Measurements from ENCODE around the gene SNX7.

SNX7 gene

DNA sequence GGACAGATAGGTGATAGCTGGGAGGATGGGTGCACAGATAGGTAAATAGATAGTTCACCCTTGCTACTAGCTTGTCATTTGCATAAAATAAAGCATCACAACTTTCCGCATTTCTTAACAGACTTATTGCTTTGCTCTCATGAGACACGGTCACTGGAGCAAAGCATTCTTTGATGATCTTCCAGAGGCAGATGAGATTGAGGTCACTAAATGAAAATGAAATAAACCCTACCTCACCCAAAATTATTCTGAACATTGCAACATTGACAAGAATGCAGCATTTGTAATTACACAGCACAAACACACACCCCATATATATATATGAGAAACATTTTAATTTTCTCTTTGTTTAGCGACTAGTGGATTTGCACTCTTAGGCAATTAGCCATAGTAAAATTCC lies 107.6 kb downstream of the SNX7 start:
- TF ChIP-seq, protein P1, sequence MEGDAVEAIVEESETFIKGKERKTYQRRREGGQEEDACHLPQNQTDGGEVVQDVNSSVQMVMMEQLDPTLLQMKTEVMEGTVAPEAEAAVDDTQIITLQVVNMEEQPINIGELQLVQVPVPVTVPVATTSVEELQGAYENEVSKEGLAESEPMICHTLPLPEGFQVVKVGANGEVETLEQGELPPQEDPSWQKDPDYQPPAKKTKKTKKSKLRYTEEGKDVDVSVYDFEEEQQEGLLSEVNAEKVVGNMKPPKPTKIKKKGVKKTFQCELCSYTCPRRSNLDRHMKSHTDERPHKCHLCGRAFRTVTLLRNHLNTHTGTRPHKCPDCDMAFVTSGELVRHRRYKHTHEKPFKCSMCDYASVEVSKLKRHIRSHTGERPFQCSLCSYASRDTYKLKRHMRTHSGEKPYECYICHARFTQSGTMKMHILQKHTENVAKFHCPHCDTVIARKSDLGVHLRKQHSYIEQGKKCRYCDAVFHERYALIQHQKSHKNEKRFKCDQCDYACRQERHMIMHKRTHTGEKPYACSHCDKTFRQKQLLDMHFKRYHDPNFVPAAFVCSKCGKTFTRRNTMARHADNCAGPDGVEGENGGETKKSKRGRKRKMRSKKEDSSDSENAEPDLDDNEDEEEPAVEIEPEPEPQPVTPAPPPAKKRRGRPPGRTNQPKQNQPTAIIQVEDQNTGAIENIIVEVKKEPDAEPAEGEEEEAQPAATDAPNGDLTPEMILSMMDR (IDR thresholded peaks at IDR 0.05; ENCODE audit: low read length, missing control alignments) = no peak
- no peak overlapping the region for H3K4me3 ChIP-seq (replicated peaks; ENCODE audit: low read depth, low read length)
- no peak for DNase-seq (ENCODE audit: low read depth)

DNA sequence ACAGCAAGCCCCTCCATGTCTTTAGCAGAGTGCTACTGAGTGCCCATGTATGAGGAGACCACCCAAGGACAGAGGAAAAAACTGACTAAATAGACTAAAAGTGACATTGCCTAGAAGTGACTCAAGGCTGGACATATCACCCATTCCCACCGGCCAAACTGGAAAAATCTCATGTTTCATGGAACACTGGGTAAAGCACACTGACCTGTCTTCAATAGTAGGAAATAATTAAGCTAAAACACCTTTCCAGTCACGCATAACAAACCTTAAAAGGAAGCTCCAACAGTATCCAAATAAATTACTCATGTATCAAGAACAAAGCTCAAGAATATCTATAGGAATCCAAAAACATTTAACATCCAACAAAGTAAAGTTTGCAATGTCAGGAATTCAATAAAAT lies 120.4 kb downstream of the SNX7 start:
- TF ChIP-seq, protein P1 (IDR thresholded peaks at IDR 0.05; ENCODE audit: low read length, missing control alignments) = no peak
- no peak overlapping the region for H3K4me3 ChIP-seq (replicated peaks; ENCODE audit: low read depth, low read length)
- DNase-seq (ENCODE audit: low read depth) = no peak

DNA sequence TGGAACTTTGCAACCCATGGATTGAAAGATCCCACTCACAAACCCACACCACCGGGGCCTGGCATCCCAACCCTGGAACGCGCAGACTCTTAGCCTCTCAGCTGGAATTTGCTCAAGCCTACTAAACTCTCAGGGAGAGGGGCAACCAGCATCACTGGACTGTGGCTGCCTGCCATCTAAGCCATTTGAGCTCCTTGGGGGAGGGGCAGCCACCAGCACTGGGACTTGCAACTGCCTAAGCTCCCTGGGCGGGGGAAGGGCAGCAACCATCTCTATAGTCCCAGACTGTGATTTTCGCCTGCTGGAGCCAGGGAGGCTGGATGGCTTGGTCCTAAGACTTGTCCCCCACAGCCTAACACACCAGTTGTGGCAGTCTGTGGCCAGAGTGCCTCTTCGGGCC lies 122.3 kb downstream of the SNX7 start:
- TF ChIP-seq, protein P1 (IDR thresholded peaks at IDR 0.05; ENCODE audit: low read length, missing control alignments) = no peak
- DNase-seq (ENCODE audit: low read depth) = no peak
- H3K4me3 ChIP-seq (replicated peaks; ENCODE audit: low read depth, low read length) = no peak overlapping the region

DNA sequence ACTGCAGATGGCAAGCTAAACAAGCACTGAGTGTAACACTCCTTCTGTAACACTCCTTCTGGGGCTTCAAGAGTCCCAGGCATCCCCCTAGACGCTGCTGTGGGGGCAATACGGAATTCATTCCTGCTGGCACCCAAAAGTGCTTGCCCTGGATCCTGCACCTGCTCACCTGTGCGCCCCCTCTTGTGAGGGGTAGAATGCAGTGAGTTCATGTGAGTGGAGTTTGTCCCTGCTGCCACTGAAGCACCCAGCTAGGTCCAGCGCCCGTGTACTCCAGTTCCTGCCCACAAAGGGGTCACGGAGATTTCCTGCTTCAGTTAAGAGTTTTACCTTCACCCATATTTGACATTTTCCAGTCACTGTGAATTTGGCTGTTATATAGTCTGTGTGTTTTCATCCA lies 130.0 kb downstream of the SNX7 start:
- H3K4me3 ChIP-seq (replicated peaks; ENCODE audit: low read depth, low read length) = no peak overlapping the region
- TF ChIP-seq, protein P1 (IDR thresholded peaks at IDR 0.05; ENCODE audit: low read length, missing control alignments) = no peak
- DNase-seq (ENCODE audit: low read depth) = no peak

DNA sequence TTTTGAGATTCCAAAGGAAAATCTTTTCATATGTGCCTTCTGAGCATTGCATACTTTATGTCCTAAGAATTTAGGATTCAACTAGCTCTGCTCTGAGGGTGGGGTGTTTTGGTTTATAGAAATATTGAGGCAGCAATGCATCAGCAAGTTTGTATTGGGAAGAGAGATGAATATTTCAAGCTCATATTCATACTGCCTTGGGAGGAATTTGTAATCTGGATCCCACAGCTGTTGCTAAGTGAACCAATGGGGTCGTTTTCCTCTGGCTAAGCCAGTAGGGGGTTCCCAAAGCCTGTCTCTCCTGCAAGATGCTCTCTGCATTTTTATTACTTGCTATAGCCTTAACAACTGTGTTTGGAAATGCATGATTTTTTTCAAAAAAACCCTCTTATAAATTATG lies 130.6 kb downstream of the SNX7 start:
- TF ChIP-seq, protein P1 (IDR thresholded peaks at IDR 0.05; ENCODE audit: low read length, missing control alignments) = no peak
- no peak overlapping the region for H3K4me3 ChIP-seq (replicated peaks; ENCODE audit: low read depth, low read length)
- DNase-seq (ENCODE audit: low read depth) = peak; percentile 3

DNA sequence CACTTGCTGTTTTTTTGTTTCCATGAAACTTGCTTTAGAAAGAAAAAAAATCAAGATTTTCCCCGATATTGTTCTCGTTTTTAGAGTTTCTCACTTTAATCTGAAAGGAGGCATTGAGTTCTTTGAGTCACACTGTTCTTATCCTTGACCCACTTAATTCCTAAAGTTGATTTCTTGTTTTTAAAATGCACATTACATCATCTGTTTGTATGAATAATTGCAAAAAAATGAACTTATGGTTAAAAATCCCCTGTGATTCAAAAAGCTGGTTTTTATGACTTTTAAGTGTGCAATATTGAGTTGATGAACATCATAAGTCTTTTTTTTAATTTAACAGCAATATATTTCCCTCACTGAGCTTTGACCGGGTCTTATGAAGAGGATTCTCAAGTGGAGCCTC lies 131.6 kb downstream of the SNX7 start:
- TF ChIP-seq, protein P1 (IDR thresholded peaks at IDR 0.05; ENCODE audit: low read length, missing control alignments) = no peak
- no peak for DNase-seq (ENCODE audit: low read depth)
- no peak overlapping the region for H3K4me3 ChIP-seq (replicated peaks; ENCODE audit: low read depth, low read length)

DNA sequence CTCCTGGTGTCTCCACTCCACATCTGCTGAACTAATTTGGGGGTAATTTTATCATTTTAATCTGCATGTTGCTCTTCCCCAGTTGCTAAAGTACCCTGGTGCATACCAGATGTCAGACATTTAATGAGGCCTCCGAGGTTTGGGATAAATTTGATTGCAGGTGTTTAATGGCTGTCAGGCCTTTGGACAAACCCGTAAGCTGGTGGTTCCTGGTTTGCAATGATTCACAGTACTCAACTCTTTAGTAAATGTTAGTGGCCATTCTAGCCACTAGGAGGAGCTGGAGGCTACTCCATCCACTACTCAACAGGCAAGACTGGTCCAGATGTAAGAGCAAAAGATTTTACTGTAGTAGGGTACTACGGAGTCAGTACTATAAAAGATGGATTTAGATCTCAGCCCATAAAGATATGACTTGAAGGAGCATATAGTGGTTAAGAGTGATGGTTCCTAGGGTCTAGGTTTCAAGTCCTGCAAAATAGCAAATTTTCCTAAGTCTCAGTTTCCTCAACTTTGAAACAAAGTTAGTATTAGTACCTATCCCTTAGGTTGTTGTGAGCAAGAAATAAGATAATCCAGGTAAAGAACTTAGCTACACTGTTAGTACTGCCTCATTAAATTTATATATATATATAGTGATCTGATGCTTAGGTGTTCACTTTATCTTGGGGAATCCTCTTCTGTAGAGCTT lies 132.8 kb downstream of the SNX7 start:
- no peak overlapping the region for H3K4me3 ChIP-seq (replicated peaks; ENCODE audit: low read depth, low read length)
- DNase-seq (ENCODE audit: low read depth) = peak; percentile 83
- TF ChIP-seq, protein P1 (IDR thresholded peaks at IDR 0.05; ENCODE audit: low read length, missing control alignments) = peak; percentile 89

Measured in fibroblast of pulmonary artery (primary cell).